Retina (tissue), 1 donor: ENCODE data around the gene HAUS3.
A peak's percentile ranks its signal among the peaks of the same experiment; 100 is the strongest.
"Not testable (repeated sequence)": the region's sequence is repeated elsewhere in the genome, so short reads cannot be mapped to it uniquely, and the experiment has no call there.

ENCODE experiments used
- DNase-seq: peaks from one replicate; pipeline ENCODE4 v3.0.0-alpha.2; 2016

The HAUS3 gene

GRCh38 chr4:2250357-2251072 lies 8.6 kb upstream of the HAUS3 start:
- DNase-seq, result peak; percentile 0

GRCh38 chr4:2249526-2250356 lies 7.8 kb upstream of the HAUS3 start:
- no peak for DNase-seq

GRCh38 chr4:2248821-2249261 lies 6.9 kb upstream of the HAUS3 start:
- DNase-seq, result no peak

GRCh38 chr4:2248044-2248780 lies 6.3 kb upstream of the HAUS3 start:
- DNase-seq, result no peak

GRCh38 chr4:2247128-2248043 lies 5.5 kb upstream of the HAUS3 start:
- DNase-seq, result no peak

GRCh38 chr4:2246384-2247127 lies 4.6 kb upstream of the HAUS3 start:
- no peak for DNase-seq

- no peak for DNase-seq
Observed at GRCh38 chr4:2245787-2246275, 3.9 kb upstream of the HAUS3 start.

- DNase-seq, result no peak
Observed at GRCh38 chr4:2245057-2245786, 3.3 kb upstream of the HAUS3 start.

GRCh38 chr4:2243681-2244380 lies 1.9 kb upstream of the HAUS3 start:
- DNase-seq, result peak; percentile 31

GRCh38 chr4:2241003-2241402 lies 918 bp downstream of the HAUS3 start:
- no peak for DNase-seq

GRCh38 chr4:2236944-2237666 lies 4.8 kb downstream of the HAUS3 start:
- peak; percentile 0 for DNase-seq

- DNase-seq, result no peak
Observed at GRCh38 chr4:2231082-2231481, 10.8 kb downstream of the HAUS3 start.

GRCh38 chr4:2226261-2226660 lies 15.7 kb downstream of the HAUS3 start:
- no peak for DNase-seq

- no peak for DNase-seq
Observed at GRCh38 chr4:2222838-2223237, 19.1 kb downstream of the HAUS3 start.

GRCh38 chr4:2221378-2221777 lies 20.5 kb downstream of the HAUS3 start:
- not testable (repeated sequence) for DNase-seq

GRCh38 chr4:2220016-2220630 lies 21.8 kb downstream of the HAUS3 start:
- peak; percentile 78 for DNase-seq

- no peak for DNase-seq
Observed at GRCh38 chr4:2219233-2219760, 22.6 kb downstream of the HAUS3 start.

- DNase-seq, result no peak
Observed at GRCh38 chr4:2218436-2218835, 23.5 kb downstream of the HAUS3 start.

GRCh38 chr4:2217726-2218125 lies 24.2 kb downstream of the HAUS3 start:
- no peak for DNase-seq
